Measurements from ENCODE around the gene LRMDA. TPM values are rescaled to one million over a fixed set of nuclear protein-coding genes. Genes with fewer than 3 reads are reported as not detected.
A peak's percentile ranks its signal among the peaks of the same experiment; 100 is the strongest.

Gene LRMDA
- total and polyA plus RNA-seq, 2 of the 13 experiments (the other 11 are each of a cell fraction or from before 2014, with no cell fraction given), result 13.4 to 22.0 TPM

DNA sequence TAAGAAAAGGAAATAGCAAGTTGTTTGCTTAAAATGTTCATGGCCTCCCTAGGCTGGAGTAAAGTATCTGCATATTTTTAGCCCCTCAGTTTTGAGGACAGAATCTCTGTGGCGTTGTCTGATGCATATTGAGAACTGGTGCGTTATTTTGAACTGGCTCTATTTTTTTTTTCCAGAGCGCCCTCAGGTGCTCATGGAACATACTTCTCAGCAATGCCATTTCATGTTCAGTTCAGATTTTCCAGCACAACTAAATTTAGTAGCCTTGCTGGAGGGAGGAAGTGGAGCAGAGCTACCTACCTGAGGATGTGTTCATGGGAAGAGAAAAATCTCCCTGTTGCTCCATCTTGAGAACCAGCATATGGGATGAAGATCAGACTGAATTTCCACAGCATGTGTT, 870.5 kb downstream of the LRMDA start:
- Histone ChIP-seq H3K9ac (ENCODE audit: insufficient read depth, low read depth, low read length) (no peak overlapping the region), H3K27ac (ENCODE audit: extremely low read length, insufficient read depth, low read length) (no peak overlapping the region), H3K4me1 (ENCODE audit: insufficient read depth, low read length) (peaks cover 64% of the 10 kb centered on the region), H3K4me3 (replicated peaks in 1 of 3; ENCODE audit: insufficient read depth in 1 of 3, low read depth in 2 of 3, low read length in 3 of 3) (no peak overlapping the region), H3K36me3 (replicated peaks in 1 of 2; ENCODE audit: control insufficient read depth in 1 of 2, insufficient read depth in 2 of 2, low read length in 2 of 2) (no peaks in the 10 kb centered on the region), H4K20me1 (ENCODE audit: insufficient read depth, low read length) (no peaks in the 10 kb centered on the region), H3K27me3 (ENCODE audit: control insufficient read depth in 1 of 2, insufficient read depth in 2 of 2, low read length in 2 of 2) (no peaks in the 10 kb centered on the region), H2AFZ (ENCODE audit: low read length) (no peak overlapping the region), H3K79me2 (ENCODE audit: insufficient read depth, low read length) (no peaks in the 10 kb centered on the region), H3K9me3 (ENCODE audit: low read length) (no peaks in the 10 kb centered on the region), H3K4me2 (ENCODE audit: low read depth, low read length) (no peak overlapping the region)
- POLR2A ChIA-PET, result no interaction called here
- WGBS (ENCODE audit: low lambda C conversion rate), result 50% methylated on average over 3 of the region's 3 CpGs
- no TSS peak for BruUV-seq (replicated peaks)
- CTCF ChIA-PET (ENCODE audit: low intra/inter-chr PET ratio, low total read pairs), result interaction anchor here (1.5 kb wide), 1 partner anchor 199 kb away, joined by 3 read pairs; no protein-coding TSS in a partner anchor
- DNase-seq (ENCODE audit: low spot score) (peak; percentile 18), ATAC-seq (no peak), FAIRE-seq (peak; percentile 37)
- in situ Hi-C loops (cut with HindIII; ENCODE audit: extremely low pct_ligation_motif_present, low pct_unique_long_range_greater_than_20kb) (loop anchor here (5.0 to 25.0 kb wide), 4 partner anchors 200 to 1015 kb away; no protein-coding TSS in a partner anchor), intact Hi-C loops (cut with micrococcal nuclease; ENCODE audit: unreplicated experiment) (loop anchor here (2.0 to 5.0 kb wide), 3 partner anchors 151 to 900 kb away; partner anchors contain the start of gene ZNF503)
- TF ChIP-seq ZC3H4 (CRISPR knock-in tag; IDR thresholded peaks at IDR 0.05; ENCODE audit: borderline replicate concordance), result no peak
- no peak for TF ChIP-seq DNMT3B (CRISPR knock-in tag; conservative IDR thresholded peaks at IDR 0.05)
- TF ChIP-seq MED1 (CRISPR knock-in tag; IDR thresholded peaks at IDR 0.05), result 0 out of 2 replicates have a peak, but pooled peaks have one; percentile 16
- TF ChIP-seq HDAC1 (CRISPR knock-in tag; IDR thresholded peaks at IDR 0.05), result no peak
- no peak for TF ChIP-seq ATF7 (IDR thresholded peaks at IDR 0.05)
- no peak for TF ChIP-seq ATF7 (CRISPR knock-in tag; IDR thresholded peaks at IDR 0.05)
- TF ChIP-seq KLF9 (CRISPR knock-in tag; IDR thresholded peaks at IDR 0.05; ENCODE audit: low read depth), result no peak
- TF ChIP-seq SAP130 (CRISPR knock-in tag; IDR thresholded peaks at IDR 0.05; ENCODE audit: low read depth), result no peak
- TF ChIP-seq ZNF83 (CRISPR knock-in tag; IDR thresholded peaks at IDR 0.05; ENCODE audit: borderline replicate concordance), result no peak
- peak; percentile 43; the same call in 1 of the 2 replicates for TF ChIP-seq SMC3 (IDR thresholded peaks at IDR 0.05; ENCODE audit: low read length)
- no peak for TF ChIP-seq ZNF460 (CRISPR knock-in tag; IDR thresholded peaks at IDR 0.05; ENCODE audit: borderline replicate concordance)
- no peak for TF ChIP-seq JUNB (CRISPR knock-in tag; IDR thresholded peaks at IDR 0.05; ENCODE audit: borderline replicate concordance)
- TF ChIP-seq, protein P1, sequence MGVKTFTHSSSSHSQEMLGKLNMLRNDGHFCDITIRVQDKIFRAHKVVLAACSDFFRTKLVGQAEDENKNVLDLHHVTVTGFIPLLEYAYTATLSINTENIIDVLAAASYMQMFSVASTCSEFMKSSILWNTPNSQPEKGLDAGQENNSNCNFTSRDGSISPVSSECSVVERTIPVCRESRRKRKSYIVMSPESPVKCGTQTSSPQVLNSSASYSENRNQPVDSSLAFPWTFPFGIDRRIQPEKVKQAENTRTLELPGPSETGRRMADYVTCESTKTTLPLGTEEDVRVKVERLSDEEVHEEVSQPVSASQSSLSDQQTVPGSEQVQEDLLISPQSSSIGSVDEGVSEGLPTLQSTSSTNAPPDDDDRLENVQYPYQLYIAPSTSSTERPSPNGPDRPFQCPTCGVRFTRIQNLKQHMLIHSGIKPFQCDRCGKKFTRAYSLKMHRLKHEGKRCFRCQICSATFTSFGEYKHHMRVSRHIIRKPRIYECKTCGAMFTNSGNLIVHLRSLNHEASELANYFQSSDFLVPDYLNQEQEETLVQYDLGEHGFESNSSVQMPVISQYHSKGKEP (CRISPR knock-in tag; IDR thresholded peaks at IDR 0.05), result no peak
- no peak for TF ChIP-seq ZHX2 (IDR thresholded peaks at IDR 0.05; ENCODE audit: low read depth)
- no peak for TF ChIP-seq ZHX2 (CRISPR knock-in tag; IDR thresholded peaks at IDR 0.05; ENCODE audit: borderline replicate concordance)
- peak; percentile 17; the same call in 1 of the 2 replicates for TF ChIP-seq ZMYM4 (CRISPR knock-in tag; IDR thresholded peaks at IDR 0.05)
- TF ChIP-seq, protein P2, sequence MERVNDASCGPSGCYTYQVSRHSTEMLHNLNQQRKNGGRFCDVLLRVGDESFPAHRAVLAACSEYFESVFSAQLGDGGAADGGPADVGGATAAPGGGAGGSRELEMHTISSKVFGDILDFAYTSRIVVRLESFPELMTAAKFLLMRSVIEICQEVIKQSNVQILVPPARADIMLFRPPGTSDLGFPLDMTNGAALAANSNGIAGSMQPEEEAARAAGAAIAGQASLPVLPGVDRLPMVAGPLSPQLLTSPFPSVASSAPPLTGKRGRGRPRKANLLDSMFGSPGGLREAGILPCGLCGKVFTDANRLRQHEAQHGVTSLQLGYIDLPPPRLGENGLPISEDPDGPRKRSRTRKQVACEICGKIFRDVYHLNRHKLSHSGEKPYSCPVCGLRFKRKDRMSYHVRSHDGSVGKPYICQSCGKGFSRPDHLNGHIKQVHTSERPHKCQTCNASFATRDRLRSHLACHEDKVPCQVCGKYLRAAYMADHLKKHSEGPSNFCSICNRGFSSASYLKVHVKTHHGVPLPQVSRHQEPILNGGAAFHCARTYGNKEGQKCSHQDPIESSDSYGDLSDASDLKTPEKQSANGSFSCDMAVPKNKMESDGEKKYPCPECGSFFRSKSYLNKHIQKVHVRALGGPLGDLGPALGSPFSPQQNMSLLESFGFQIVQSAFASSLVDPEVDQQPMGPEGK (CRISPR knock-in tag; IDR thresholded peaks at IDR 0.05), result 0 out of 2 replicates have a peak, but pooled peaks have one; percentile 11
- peak; percentile 67 for TF ChIP-seq STAG1 (CRISPR knock-in tag; IDR thresholded peaks at IDR 0.05)

Measured in HepG2 (cell line).